Posterior cingulate gyrus (tissue), 11 donors: Measurements from ENCODE around the gene HNF1A.

Experiments used
- DNase-seq, 10 donors: peaks; one replicate each; pipeline versions ENCODE4 v3.0.0 to v3.0.0-alpha.2; 2020 to 2021; ENCODE audit warnings: mixed read lengths in 3 of 10
- intact Hi-C: fragments of 100-400 bp; cut with DNase I; formaldehyde crosslinking; loops from one replicate; pipeline ENCODE4 v1.15.1; 2023

HNF1A gene

DNA sequence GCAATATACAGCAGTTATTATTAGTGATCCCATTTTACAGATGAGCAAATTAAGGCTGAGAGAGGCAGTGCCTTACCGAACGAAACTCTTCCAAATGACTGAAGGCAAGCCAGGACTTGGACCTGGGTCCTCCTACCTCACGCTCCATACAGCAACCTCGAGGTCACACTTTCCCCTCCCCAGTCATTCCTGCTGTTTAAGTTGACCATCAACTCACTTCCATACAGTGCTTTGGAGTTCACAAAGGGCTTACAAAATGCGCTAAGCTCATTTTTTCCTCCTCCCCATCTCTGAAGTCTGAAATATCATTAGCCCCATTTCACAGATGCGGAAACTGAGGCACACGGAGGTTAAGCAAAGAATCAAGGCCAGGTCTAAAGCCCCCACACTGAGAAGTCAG, 4.3 kb downstream of the HNF1A start:
- intact Hi-C loops = no loop called here
- peak in 1 of 10 donors; percentile 3 for DNase-seq

DNA sequence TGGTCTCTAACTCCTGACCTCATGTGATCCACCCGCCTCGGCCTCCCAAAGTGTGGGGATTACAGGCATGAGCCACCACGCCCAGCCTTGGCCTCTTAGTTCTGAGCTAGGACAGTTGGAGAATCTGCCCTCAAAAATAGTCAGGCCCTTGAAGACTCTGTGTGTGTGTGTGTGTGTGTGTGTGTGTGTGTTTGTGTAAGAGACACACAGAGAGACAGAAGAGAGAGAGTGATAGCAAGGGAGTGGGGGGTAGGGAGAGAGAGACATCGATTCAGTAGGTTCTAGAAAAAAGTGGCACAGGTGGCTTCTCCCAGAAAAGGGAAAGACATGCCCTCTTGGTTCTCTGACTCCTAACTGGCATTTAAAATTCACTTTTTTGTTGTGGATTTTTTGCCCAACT, 5.4 kb downstream of the HNF1A start:
- peak in 2 of 10 donors; percentile 17 to 52 for DNase-seq
- intact Hi-C loops = no loop called here

DNA sequence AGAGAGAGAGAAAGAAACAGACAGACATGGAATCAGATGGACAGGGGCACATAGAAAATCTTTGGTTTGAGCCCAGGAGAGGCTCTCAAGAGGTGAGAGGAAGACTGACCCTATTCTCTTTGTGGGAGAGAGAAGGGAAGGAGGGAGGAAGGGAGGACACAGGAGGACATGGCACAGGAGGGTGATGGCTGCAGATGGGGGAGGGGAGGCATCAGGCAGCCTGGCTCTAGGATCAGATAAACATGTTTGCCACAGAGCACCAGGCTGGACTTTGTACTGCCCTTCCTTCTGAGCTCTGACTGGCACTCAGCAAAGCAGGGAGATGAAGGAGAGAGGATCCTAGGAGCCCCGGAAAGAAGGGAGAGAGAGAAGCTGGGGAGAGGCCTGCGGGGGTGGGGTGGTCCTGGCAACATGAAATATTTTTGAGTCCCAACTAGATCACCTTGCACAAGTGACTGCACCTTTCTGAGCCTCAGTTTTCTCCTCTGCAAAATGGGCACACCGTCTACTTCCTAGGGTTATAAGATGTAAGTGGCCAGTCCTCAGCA, 6.1 kb downstream of the HNF1A start:
- intact Hi-C loops = no loop called here
- DNase-seq = peak in 2 of 10 donors; percentile 5 to 8

- DNase-seq = no peak
- intact Hi-C loops = no loop called here
Observed at GRCh38 chr12:120988234-120988633, 9.9 kb downstream of the HNF1A start.

GRCh38 chr12:120988658-120989057, 10.3 kb downstream of the HNF1A start:
- DNase-seq = peak in 2 of 10 donors; percentile 70 to 75
- intact Hi-C loops = no loop called here

DNA sequence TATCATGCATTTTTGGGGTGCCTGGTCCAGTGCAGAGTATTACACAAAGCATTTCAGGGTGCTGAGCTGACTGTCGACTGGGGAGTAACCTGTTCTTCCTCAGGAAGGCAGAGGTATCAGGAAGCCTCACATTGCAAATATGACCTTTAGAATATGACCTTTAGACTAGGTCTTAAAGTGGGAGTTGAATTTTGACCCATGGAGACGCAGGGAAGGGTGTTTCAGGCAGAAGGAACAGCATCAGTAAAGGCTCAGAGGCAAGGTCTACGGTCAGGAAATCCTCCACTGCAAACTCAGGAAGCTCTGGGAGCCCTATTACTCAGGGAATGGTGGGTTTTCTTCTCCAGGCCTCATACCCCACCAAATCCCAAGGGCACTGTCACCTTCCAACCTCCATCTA, 11.3 kb downstream of the HNF1A start:
- DNase-seq = no peak
- intact Hi-C loops = no loop called here

GRCh38 chr12:120990487-120991055, 12.2 kb downstream of the HNF1A start:
- intact Hi-C loops = no loop called here
- no peak for DNase-seq

GRCh38 chr12:120991965-120992364, 13.6 kb downstream of the HNF1A start:
- DNase-seq = no peak
- intact Hi-C loops = no loop called here

GRCh38 chr12:120992989-120993388, 14.6 kb downstream of the HNF1A start:
- intact Hi-C loops = no loop called here
- no peak for DNase-seq

GRCh38 chr12:120993496-120993895, 15.2 kb downstream of the HNF1A start:
- peak in 2 of 10 donors; percentile 44 to 55 for DNase-seq
- intact Hi-C loops = no loop called here

GRCh38 chr12:120994059-120994458, 15.7 kb downstream of the HNF1A start:
- intact Hi-C loops = no loop called here

DNA sequence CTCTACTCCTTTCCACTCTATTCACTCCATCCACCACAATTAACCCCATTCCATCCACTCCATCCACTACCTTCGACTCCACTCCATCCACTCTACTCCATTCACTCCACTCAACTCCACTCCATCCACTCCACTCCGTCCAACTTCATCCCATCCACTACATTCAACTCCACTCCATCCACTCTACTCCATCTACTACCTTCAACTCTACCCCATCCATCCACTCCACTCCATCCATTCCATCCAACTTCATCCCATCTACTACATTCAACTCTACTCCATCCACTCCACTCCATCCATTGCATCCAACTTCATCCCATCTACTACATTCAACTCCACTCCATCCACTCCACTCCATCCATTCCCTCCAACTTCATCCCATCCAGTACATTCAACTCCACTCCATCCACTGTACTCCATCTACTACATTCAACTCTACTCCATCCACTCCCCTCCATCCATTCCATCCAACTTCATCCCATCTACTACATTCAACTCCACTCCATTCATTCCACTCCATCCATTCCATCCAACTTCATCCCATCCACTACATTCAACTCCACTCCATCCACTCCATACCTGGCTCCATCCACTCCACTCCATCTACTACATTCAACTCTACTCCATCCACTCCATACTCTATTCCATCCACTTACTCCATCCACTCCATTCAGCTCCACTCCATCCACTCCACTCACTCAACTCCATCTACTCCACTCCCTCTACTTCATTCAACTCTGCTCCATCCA, 16.4 kb downstream of the HNF1A start:
- no peak for DNase-seq
- intact Hi-C loops = no loop called here

More at GRCh38 chr12:120994059-120994458, 15.7 kb downstream of the HNF1A start:
- DNase-seq = peak in 1 of 10 donors; percentile 49

DNA sequence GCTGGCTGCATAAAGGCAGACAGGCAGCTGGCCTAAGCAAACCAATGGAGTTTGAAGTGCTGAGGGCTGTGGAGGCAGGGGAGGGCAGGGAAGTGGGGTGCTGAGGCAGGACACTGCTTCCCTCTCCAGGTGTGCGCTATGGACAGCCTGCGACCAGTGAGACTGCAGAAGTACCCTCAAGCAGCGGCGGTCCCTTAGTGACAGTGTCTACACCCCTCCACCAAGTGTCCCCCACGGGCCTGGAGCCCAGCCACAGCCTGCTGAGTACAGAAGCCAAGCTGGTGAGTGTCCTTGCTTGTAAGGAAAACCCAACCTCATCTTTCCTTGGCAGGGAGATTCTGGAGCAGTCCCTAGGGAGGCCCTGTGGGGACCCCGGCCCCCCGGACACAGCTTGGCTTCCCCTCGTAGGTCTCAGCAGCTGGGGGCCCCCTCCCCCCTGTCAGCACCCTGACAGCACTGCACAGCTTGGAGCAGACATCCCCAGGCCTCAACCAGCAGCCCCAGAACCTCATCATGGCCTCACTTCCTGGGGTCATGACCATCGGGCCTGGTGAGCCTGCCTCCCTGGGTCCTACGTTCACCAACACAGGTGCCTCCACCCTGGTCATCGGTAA, 17.9 kb downstream of the HNF1A start:
- intact Hi-C loops = no loop called here
- DNase-seq = peak in 1 of 10 donors; percentile 42

- DNase-seq = no peak
- intact Hi-C loops = no loop called here
Observed at GRCh38 chr12:120997448-120997847, 19.1 kb downstream of the HNF1A start.

DNA sequence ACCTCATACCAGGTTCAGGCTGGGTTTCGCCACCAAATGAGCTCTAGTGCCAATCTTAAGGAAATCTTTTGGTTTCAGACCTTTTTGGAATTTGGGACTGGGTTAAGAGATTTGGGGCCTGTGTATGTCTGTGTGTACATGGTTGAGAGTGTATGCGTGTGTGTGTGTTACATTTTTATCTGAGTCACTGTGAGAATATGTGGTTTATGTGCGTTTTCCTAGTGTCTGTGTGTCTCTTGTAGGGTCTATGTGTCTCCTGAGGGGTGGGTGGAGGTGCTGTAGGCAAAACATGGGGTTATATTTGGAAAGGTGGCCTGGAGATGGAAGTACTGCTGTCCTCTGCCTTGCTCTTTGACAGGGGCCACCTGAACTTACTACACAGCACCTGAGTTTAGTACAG, 20.1 kb downstream of the HNF1A start:
- no peak for DNase-seq
- intact Hi-C loops = no loop called here

- intact Hi-C loops = no loop called here
- DNase-seq = no peak
Observed at GRCh38 chr12:120999191-121000120, 21.1 kb downstream of the HNF1A start.

GRCh38 chr12:121000530-121000929, 22.2 kb downstream of the HNF1A start:
- intact Hi-C loops = no loop called here

DNA sequence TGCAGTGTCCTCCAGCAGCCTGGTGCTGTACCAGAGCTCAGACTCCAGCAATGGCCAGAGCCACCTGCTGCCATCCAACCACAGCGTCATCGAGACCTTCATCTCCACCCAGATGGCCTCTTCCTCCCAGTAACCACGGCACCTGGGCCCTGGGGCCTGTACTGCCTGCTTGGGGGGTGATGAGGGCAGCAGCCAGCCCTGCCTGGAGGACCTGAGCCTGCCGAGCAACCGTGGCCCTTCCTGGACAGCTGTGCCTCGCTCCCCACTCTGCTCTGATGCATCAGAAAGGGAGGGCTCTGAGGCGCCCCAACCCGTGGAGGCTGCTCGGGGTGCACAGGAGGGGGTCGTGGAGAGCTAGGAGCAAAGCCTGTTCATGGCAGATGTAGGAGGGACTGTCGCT, 22.7 kb downstream of the HNF1A start:
- DNase-seq = peak in 1 of 10 donors; percentile 45
- intact Hi-C loops = no loop called here

More at GRCh38 chr12:121000530-121000929, 22.2 kb downstream of the HNF1A start:
- no peak for DNase-seq

DNA sequence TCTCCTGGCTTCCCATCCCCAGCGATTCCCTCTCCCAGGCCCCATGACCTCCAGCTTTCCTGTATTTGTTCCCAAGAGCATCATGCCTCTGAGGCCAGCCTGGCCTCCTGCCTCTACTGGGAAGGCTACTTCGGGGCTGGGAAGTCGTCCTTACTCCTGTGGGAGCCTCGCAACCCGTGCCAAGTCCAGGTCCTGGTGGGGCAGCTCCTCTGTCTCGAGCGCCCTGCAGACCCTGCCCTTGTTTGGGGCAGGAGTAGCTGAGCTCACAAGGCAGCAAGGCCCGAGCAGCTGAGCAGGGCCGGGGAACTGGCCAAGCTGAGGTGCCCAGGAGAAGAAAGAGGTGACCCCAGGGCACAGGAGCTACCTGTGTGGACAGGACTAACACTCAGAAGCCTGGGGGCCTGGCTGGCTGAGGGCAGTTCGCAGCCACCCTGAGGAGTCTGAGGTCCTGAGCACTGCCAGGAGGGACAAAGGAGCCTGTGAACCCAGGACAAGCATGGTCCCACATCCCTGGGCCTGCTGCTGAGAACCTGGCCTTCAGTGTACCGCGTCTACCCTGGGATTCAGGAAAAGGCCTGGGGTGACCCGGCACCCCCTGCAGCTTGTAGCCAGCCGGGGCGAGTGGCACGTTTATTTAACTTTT, 23.6 kb downstream of the HNF1A start:
- intact Hi-C loops = no loop called here
- DNase-seq = peak in 2 of 10 donors; percentile 35 to 72

- intact Hi-C loops = no loop called here
- no peak for DNase-seq
Observed at GRCh38 chr12:121003650-121004049, 25.3 kb downstream of the HNF1A start.
